Activated CD8-positive, alpha-beta T cell treated with anti-CD3 and anti-CD28 coated beads for 36 hours (primary cell): ENCODE results near the gene OR10G4. TPM values are rescaled to one million over a fixed set of nuclear protein-coding genes. Genes with fewer than 3 reads are reported as not detected.

ENCODE experiments used
- ATAC-seq: fragments of 200-7000 bp; cut with Tn5 transposase; one replicate; pipeline ENCODE4 v1.10.0; 2021; ENCODE audit warnings: mild to moderate bottlenecking, moderate library complexity
- CTCF ChIA-PET: fragments of 350-600 bp; sonication (Branson Sonifier 250); formaldehyde crosslinking; loops from one replicate; lab custom pipeline; 2021; ENCODE audit warnings: antibody characterized with exemption; lab: Charles Lee
- POLR2A ChIA-PET: fragments of 350-600 bp; sonication (Branson Sonifier 250); formaldehyde crosslinking; loops from one replicate; lab custom pipeline; 2021; ENCODE audit warnings: antibody characterized with exemption; lab: Charles Lee
- DNase-seq: peaks from one replicate; pipeline ENCODE4 v3.0.0-alpha.2; 2020
- H3K27ac Mint-ChIP-seq: one replicate; pipeline ENCODE4 v1.8.0; 2021; ENCODE audit warnings: mild to moderate bottlenecking, mixed read lengths
- H3K27me3 Mint-ChIP-seq: one replicate; pipeline ENCODE4 v1.8.0; 2021; ENCODE audit warnings: mixed read lengths
- H3K36me3 Mint-ChIP-seq: one replicate; pipeline ENCODE4 v1.8.0; 2021; ENCODE audit warnings: low read depth, mixed read lengths
- H3K4me1 Mint-ChIP-seq: one replicate; pipeline ENCODE4 v1.8.0; 2021; ENCODE audit warnings: low read depth, mixed read lengths
- H3K4me3 Mint-ChIP-seq: one replicate; pipeline ENCODE4 v1.8.0; 2021; ENCODE audit warnings: mild to moderate bottlenecking, moderate library complexity, mixed read lengths
- H3K9me3 Mint-ChIP-seq: one replicate; pipeline ENCODE4 v1.8.0; 2021; ENCODE audit warnings: mixed read lengths
- CTCF ChIP-seq: fragments of 200-600 bp; IDR thresholded peaks from one replicate; pipeline ENCODE4 v1.8.0; 2022; ENCODE audit warnings: antibody characterized with exemption, mild to moderate bottlenecking
- intact Hi-C: fragments of 100-400 bp; cut with micrococcal nuclease; formaldehyde crosslinking; loops from one replicate; pipeline ENCODE4 v1.10.0; 2022
- total RNA-seq, 2 experiments: library from RNA; stranded (reverse); gene quantifications; one replicate each; pipeline ENCODE4 v1.2.3, GENCODE V29; 2021

Gene OR10G4
- total RNA-seq, 2 experiments from 2014 or later = not detected

GRCh38 chr11:124043420-124043819 is 30.6 kb downstream of the OR10G4 start:
- ChIA-PET POLR2A (no interaction called here), CTCF (no interaction called here)
- Mint-ChIP-seq H3K27ac (no peak overlapping the region), H3K36me3 (no peaks in the 10 kb centered on the region), H3K4me1 (no peaks in the 10 kb centered on the region), H3K9me3 (no peaks in the 10 kb centered on the region), H3K27me3 (peaks cover 5% of the 10 kb centered on the region), H3K4me3 (no peak overlapping the region)
- intact Hi-C loops = no loop called here
- no peak for TF ChIP-seq CTCF
- ATAC-seq (no peak), DNase-seq (no peak)

- ATAC-seq = peak; percentile 34
- DNase-seq = no peak
- H3K27ac Mint-ChIP-seq = no peak overlapping the region
- intact Hi-C loops = no loop called here
- POLR2A ChIA-PET = no interaction called here
- CTCF ChIA-PET = no interaction called here
- no peaks in the 10 kb centered on the region for H3K36me3 Mint-ChIP-seq
- peaks cover 12% of the 10 kb centered on the region for H3K27me3 Mint-ChIP-seq
- H3K4me1 Mint-ChIP-seq = peaks cover 2% of the 10 kb centered on the region
- no peak overlapping the region for H3K4me3 Mint-ChIP-seq
- H3K9me3 Mint-ChIP-seq = no peaks in the 10 kb centered on the region
- TF ChIP-seq CTCF = no peak
Observed at GRCh38 chr11:124050748-124051147, 38.0 kb downstream of the OR10G4 start.

GRCh38 chr11:124052966-124053365 is 40.2 kb downstream of the OR10G4 start:
- POLR2A ChIA-PET = no interaction called here
- H3K27ac Mint-ChIP-seq = no peak overlapping the region

More at GRCh38 chr11:124052966-124053365, 40.2 kb downstream of the OR10G4 start:
- ATAC-seq (no peak), DNase-seq (no peak)
- Mint-ChIP-seq H3K4me3 (no peak overlapping the region), H3K27me3 (peaks cover 7% of the 10 kb centered on the region), H3K9me3 (no peaks in the 10 kb centered on the region), H3K36me3 (no peaks in the 10 kb centered on the region), H3K4me1 (peaks cover 2% of the 10 kb centered on the region)
- CTCF ChIA-PET = no interaction called here
- TF ChIP-seq CTCF = no peak
- intact Hi-C loops = no loop called here

Other genes with a start within 250 kb of the OR10G4 start
- gene OR6M1, start 206.6 kb upstream of the OR10G4 start, total RNA-seq = not detected
- not detected for gene TMEM225, start 127.3 kb upstream of the OR10G4 start, total RNA-seq
- not detected for gene OR8D4, start 110.8 kb upstream of the OR10G4 start, total RNA-seq
- gene OR4D5, start 73.4 kb upstream of the OR10G4 start, total RNA-seq = not detected
- gene OR6T1, start 69.2 kb upstream of the OR10G4 start, total RNA-seq = not detected
- gene OR10S1, start 35.2 kb upstream of the OR10G4 start, total RNA-seq = not detected
- not detected for gene OR10G6, start 17.8 kb upstream of the OR10G4 start, total RNA-seq
- not detected for gene OR10G9, start 10.0 kb downstream of the OR10G4 start, total RNA-seq
- not detected for gene OR10G8, start 13.8 kb downstream of the OR10G4 start, total RNA-seq
- not detected for gene OR10G7, start 28.3 kb downstream of the OR10G4 start, total RNA-seq
- 1 to 10 TPM; 4.4 TPM for gene VWA5A, start 102.5 kb downstream of the OR10G4 start, total RNA-seq
- not detected for gene OR10D3, start 170.3 kb downstream of the OR10G4 start, total RNA-seq
- not detected for gene OR8G1, start 228.1 kb downstream of the OR10G4 start, total RNA-seq
- not detected for gene OR8G5, start 243.4 kb downstream of the OR10G4 start, total RNA-seq